Activated T-helper 1 cell treated with anti-CD3 and anti-CD28 coated beads, Interleukin-12 subunit alpha, Interleukin-12 subunit beta, Interleukin-2, Interleukin-4 antibody, amounts not matched to agents 30 ng/mL and 10 ng/mL and 1 ng/mL, durations not matched to agents 14 hours and 24 hours and 36 hours (primary cell): ENCODE measurements around the gene ENPP1. TPM values are rescaled to one million over a fixed set of nuclear protein-coding genes. Genes with fewer than 3 reads are reported as not detected.
"Not testable (repeated sequence)": the region's sequence is repeated elsewhere in the genome, so short reads cannot be mapped to it uniquely, and the experiment has no call there.

ENCODE experiments used
- DNase-seq: peaks from one replicate; pipeline ENCODE4 v3.0.0; 2021; ENCODE audit warnings: low spot score
- H3K27ac Mint-ChIP-seq: one replicate; pipeline ENCODE4 v1.8.0; 2021; ENCODE audit warnings: mild to moderate bottlenecking, mixed read lengths
- H3K27me3 Mint-ChIP-seq: one replicate; pipeline ENCODE4 v1.8.0; 2022; ENCODE audit warnings: mild to moderate bottlenecking, moderate library complexity, mixed read lengths; ENCODE audit not compliant: insufficient read depth
- H3K36me3 Mint-ChIP-seq: one replicate; pipeline ENCODE4 v1.8.0; 2021; ENCODE audit warnings: low read depth, mixed read lengths
- H3K4me1 Mint-ChIP-seq: one replicate; pipeline ENCODE4 v1.8.0; 2021; ENCODE audit warnings: low read depth, mixed read lengths
- H3K4me3 Mint-ChIP-seq: one replicate; pipeline ENCODE4 v1.8.0; 2021; ENCODE audit warnings: mild to moderate bottlenecking, moderate library complexity, mixed read lengths
- H3K9me3 Mint-ChIP-seq: one replicate; pipeline ENCODE4 v1.8.0; 2021; ENCODE audit warnings: mixed read lengths
- intact Hi-C: fragments of 100-400 bp; cut with micrococcal nuclease; formaldehyde crosslinking; loops from one replicate; pipeline ENCODE4 v1.15.1; 2024
- total RNA-seq: library from RNA; stranded (reverse); gene quantifications from 2 replicates; pipeline ENCODE4 v1.2.3, GENCODE V29; 2022

Gene ENPP1
- total RNA-seq, 1 donor from 2014 or later: 1.0 TPM

DNA sequence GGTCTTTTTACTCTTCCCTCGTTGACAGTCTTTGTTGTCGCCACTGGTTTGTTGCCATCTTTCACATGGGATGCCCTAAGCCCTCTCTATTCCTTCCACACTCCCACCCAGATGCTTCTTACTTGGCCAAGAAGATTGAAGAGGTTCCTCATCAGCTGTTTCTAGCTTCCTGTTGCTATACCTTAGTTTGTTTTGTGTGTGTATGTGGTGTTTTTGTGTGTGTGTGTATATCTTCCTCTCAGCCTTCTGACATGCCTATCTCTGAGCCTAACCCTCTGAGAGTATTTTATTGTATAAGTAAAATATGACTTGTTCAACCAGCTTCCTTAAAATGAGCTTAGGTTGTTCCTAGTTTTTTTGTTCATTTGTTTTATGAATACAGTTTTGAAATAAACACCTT lies 35.9 kb downstream of the ENPP1 start:
- no peak overlapping the region for H3K4me3 Mint-ChIP-seq

DNA sequence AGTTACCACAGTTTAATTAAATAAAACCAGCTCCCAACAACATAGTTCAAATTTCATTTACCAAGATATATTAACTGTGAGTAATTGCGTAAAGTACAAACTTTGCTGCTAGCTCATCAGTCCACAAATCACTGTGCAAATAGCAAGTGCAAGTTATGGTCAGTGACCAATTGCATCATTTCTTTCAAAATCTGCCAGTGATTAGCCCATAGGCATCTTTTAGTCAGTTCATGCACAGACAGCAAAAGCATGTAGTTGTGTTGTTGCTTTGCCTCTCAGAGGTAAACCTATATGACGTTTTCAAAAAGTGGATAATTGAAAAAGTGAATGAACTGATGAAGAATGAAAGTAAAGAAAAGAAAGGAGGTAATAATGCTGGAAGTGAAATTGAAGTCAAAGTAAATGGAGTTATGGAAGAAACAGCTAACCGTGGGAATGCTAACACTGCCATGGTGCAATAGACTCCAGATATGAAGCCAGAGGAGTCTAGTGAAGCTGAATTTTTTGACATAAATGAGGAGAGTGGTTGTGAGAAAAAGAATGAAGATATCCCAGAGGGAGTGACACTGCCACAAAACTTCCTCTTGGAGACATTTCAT lies 36.5 kb downstream of the ENPP1 start:
- H3K36me3 Mint-ChIP-seq: no peaks in the 10 kb centered on the region
- H3K27ac Mint-ChIP-seq: no peak overlapping the region
- H3K4me3 Mint-ChIP-seq: no peak overlapping the region
- peaks cover 5% of the 10 kb centered on the region for H3K27me3 Mint-ChIP-seq
- H3K4me1 Mint-ChIP-seq: no peaks in the 10 kb centered on the region
- DNase-seq: no peak
- no peaks in the 10 kb centered on the region for H3K9me3 Mint-ChIP-seq
- intact Hi-C loops: no loop called here

More for the DNA sequence above, 35.9 kb downstream of the ENPP1 start:
- Mint-ChIP-seq H3K27me3 (peaks cover 8% of the 10 kb centered on the region), H3K9me3 (no peaks in the 10 kb centered on the region), H3K27ac (no peak overlapping the region), H3K36me3 (no peaks in the 10 kb centered on the region), H3K4me1 (no peaks in the 10 kb centered on the region)
- DNase-seq: no peak
- intact Hi-C loops: no loop called here

DNA sequence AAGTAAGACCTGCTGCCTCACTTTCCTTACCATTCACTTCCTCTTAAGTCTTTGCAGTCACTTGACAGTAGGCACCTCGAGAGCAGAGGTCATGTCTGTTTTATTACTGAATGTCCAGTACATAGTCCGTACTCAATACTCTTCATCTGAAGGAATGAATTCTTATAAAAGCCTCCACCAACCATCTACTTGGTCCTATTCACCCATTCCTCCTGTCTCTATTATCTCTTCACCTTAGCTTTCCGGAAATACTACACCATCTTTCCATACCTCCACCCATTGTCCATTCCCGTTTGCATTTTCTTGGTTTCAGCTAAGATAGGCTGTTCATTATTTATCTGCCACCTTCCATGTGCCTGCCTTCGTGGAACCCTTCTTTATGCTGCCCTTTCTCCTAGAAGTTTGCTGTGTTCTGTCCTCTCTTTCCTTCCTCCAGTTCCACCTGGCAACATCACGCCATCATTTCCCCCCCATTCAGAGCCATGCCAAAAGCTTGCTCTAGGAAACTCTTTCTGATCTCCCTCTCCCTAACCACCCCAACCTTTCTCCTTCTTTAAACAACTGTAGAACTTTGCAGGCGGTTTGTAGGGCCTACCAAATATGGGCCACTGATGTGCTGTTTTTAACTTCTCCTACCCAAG lies 38.3 kb downstream of the ENPP1 start:
- H3K36me3 Mint-ChIP-seq: no peaks in the 10 kb centered on the region
- DNase-seq: no peak
- H3K27me3 Mint-ChIP-seq: peaks cover 5% of the 10 kb centered on the region
- no peaks in the 10 kb centered on the region for H3K9me3 Mint-ChIP-seq
- intact Hi-C loops: no loop called here
- H3K27ac Mint-ChIP-seq: no peak overlapping the region
- H3K4me3 Mint-ChIP-seq: no peak overlapping the region
- H3K4me1 Mint-ChIP-seq: no peaks in the 10 kb centered on the region

DNA sequence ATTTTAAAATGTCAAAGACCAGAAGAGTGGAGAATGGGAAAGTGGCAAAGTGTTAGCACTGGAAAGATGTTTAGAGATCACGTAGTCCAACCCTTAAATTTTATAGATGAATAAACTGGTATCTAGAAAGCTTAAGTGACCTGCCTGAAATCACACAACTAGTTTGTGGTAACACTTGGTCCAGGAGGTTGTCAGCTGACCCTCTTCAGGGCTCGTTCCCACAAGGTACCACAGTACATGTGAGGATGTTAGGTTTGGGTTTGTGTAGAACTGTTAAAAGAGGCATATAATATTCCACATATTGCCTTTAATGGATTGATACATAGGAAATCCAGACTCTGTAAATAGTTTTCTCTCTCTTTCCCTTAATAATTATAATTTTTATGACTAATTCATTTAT lies 39.1 kb downstream of the ENPP1 start:
- no peak for DNase-seq
- intact Hi-C loops: no loop called here
- Mint-ChIP-seq H3K36me3 (no peaks in the 10 kb centered on the region), H3K4me3 (no peak overlapping the region), H3K27me3 (peaks cover 8% of the 10 kb centered on the region), H3K9me3 (no peaks in the 10 kb centered on the region), H3K4me1 (no peaks in the 10 kb centered on the region), H3K27ac (no peak overlapping the region)

- Mint-ChIP-seq H3K27ac (no peak overlapping the region), H3K4me3 (no peak overlapping the region), H3K9me3 (no peaks in the 10 kb centered on the region), H3K4me1 (no peaks in the 10 kb centered on the region), H3K36me3 (no peaks in the 10 kb centered on the region), H3K27me3 (peaks cover 5% of the 10 kb centered on the region)
- DNase-seq: no peak
- intact Hi-C loops: no loop called here
These were observed 42.0 kb downstream of the ENPP1 start for GRCh38 chr6:131849799-131850198.

GRCh38 chr6:131851049-131851769 lies 43.4 kb downstream of the ENPP1 start:
- H3K9me3 Mint-ChIP-seq: no peaks in the 10 kb centered on the region

GRCh38 chr6:131852200-131852599 lies 44.4 kb downstream of the ENPP1 start:
- intact Hi-C loops: no loop called here
- H3K4me1 Mint-ChIP-seq: no peaks in the 10 kb centered on the region
- no peak for DNase-seq
- no peak overlapping the region for H3K4me3 Mint-ChIP-seq
- H3K36me3 Mint-ChIP-seq: no peaks in the 10 kb centered on the region
- no peak overlapping the region for H3K27ac Mint-ChIP-seq
- no peaks in the 10 kb centered on the region for H3K9me3 Mint-ChIP-seq
- peaks cover 5% of the 10 kb centered on the region for H3K27me3 Mint-ChIP-seq

More at GRCh38 chr6:131851049-131851769, 43.4 kb downstream of the ENPP1 start:
- no peaks in the 10 kb centered on the region for H3K4me1 Mint-ChIP-seq
- peaks cover 5% of the 10 kb centered on the region for H3K27me3 Mint-ChIP-seq
- no peak overlapping the region for H3K27ac Mint-ChIP-seq
- no peaks in the 10 kb centered on the region for H3K36me3 Mint-ChIP-seq
- DNase-seq: no peak
- intact Hi-C loops: no loop called here
- no peak overlapping the region for H3K4me3 Mint-ChIP-seq

GRCh38 chr6:131854803-131855202 lies 47.0 kb downstream of the ENPP1 start:
- Mint-ChIP-seq H3K9me3 (no peaks in the 10 kb centered on the region), H3K4me3 (no peak overlapping the region), H3K27ac (no peak overlapping the region), H3K36me3 (no peaks in the 10 kb centered on the region), H3K27me3 (peaks cover 6% of the 10 kb centered on the region), H3K4me1 (no peaks in the 10 kb centered on the region)
- DNase-seq: no peak
- intact Hi-C loops: no loop called here

- Mint-ChIP-seq H3K9me3 (no peaks in the 10 kb centered on the region), H3K4me1 (no peaks in the 10 kb centered on the region), H3K27me3 (peaks cover 5% of the 10 kb centered on the region), H3K27ac (no peak overlapping the region), H3K36me3 (no peaks in the 10 kb centered on the region), H3K4me3 (no peak overlapping the region)
- intact Hi-C loops: no loop called here
- no peak for DNase-seq
These were observed 51.1 kb downstream of the ENPP1 start for GRCh38 chr6:131858765-131859415.

DNA sequence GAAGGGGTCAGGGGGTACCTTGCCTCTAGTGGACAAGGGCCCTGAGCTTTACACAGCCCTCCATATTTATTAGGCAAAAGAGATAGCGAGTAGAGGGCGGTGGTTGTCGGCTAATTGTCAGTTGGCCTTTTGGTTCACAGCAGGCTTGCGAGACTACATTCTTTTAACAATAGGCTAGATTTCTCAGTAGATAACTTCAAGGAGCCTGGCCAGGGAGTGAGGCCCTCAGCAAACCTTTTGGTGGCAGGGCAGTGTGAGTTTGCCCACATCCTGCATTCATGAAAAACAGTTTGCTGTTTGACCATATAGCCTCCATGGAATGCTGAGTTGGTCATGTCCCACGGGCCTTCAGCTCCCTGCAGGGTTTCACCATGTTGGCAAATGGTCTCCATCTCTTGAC lies 51.8 kb downstream of the ENPP1 start:
- H3K4me3 Mint-ChIP-seq, H3K27ac Mint-ChIP-seq, H3K27me3 Mint-ChIP-seq, H3K36me3 Mint-ChIP-seq, DNase-seq, H3K4me1 Mint-ChIP-seq, H3K9me3 Mint-ChIP-seq, intact Hi-C loops: not testable (repeated sequence)

GRCh38 chr6:131861381-131861780 lies 53.6 kb downstream of the ENPP1 start:
- Mint-ChIP-seq H3K4me3 (no peak overlapping the region), H3K36me3 (no peaks in the 10 kb centered on the region), H3K4me1 (no peaks in the 10 kb centered on the region), H3K9me3 (no peaks in the 10 kb centered on the region), H3K27ac (no peak overlapping the region), H3K27me3 (peaks cover 7% of the 10 kb centered on the region)
- intact Hi-C loops: no loop called here
- DNase-seq: no peak

DNA sequence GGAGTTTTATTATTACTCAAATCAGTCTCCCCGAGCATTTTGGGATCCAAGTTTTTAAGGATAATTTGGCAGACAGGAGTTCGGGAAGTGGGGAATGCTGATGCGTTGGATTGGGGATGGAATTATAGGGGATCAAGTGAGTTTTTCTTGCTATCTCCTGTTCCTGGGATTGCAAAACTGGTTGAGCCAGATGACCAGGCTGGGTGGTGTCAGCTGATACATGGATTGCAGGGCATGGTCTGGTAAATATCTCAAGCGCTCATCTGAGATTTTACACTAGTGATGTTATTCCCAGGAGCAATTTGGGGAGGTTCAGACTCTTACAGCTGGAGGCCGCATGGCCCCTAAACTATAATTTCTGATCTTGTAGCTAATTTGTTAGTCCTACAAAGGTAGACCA lies 54.7 kb downstream of the ENPP1 start:
- Mint-ChIP-seq H3K27me3 (peaks cover 7% of the 10 kb centered on the region), H3K36me3 (no peaks in the 10 kb centered on the region), H3K27ac (no peak overlapping the region), H3K9me3 (no peaks in the 10 kb centered on the region), H3K4me3 (no peak overlapping the region), H3K4me1 (no peaks in the 10 kb centered on the region)
- intact Hi-C loops: no loop called here
- no peak for DNase-seq

DNA sequence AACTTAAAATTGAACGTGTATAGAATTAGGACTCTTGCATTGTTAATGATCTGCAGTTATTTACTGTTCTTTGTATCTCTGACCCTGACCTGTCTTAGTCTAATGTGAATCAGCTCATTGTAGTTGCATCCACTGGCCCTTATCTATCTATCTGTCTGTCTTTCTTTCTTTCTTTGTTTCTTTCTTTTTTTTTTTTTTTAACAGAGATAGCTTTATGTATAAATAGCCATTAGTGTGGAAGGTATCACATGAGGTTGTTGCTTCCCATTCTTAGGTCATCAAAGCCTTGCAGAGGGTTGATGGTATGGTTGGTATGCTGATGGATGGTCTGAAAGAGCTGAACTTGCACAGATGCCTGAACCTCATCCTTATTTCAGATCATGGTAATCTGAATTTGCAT lies 59.9 kb downstream of the ENPP1 start:
- H3K27ac Mint-ChIP-seq: no peak overlapping the region
- intact Hi-C loops: no loop called here
- H3K9me3 Mint-ChIP-seq: no peaks in the 10 kb centered on the region
- no peak for DNase-seq
- no peak overlapping the region for H3K4me3 Mint-ChIP-seq
- H3K4me1 Mint-ChIP-seq: no peaks in the 10 kb centered on the region
- no peaks in the 10 kb centered on the region for H3K36me3 Mint-ChIP-seq
- H3K27me3 Mint-ChIP-seq: peaks cover 7% of the 10 kb centered on the region
